ENCODE measurements around the gene CNOT3. TPM values are rescaled to one million over a fixed set of nuclear protein-coding genes. Genes with fewer than 3 reads are reported as not detected.
"Not testable (repeated sequence)": the region's sequence is repeated elsewhere in the genome, so short reads cannot be mapped to it uniquely, and the experiment has no call there.

CNOT3 gene
- total RNA-seq, 1 donor from 2014 or later = 6.3 TPM

DNA sequence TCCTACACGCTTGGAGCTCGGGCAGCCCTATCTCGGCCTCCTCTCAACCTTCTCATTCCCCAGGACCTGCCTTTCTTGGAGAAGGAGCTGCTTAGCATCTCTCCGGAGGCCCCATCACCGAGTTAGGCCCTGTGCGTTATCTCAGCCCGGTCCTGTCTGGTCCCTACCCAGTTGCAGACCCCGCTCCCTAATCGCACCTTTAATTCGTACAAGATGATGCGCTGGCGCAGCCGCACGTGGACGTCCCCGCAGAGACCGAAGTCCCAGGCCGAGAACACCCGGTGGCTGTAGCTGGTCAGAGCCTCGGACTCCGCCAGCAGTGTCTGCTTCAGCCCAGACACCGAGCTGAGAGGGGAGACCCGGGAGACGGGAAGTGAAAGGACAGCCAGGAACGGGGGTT is 27.7 kb downstream of the CNOT3 start:
- H3K4me3 ChIP-seq (ENCODE audit: low read length in 3 of 3) = no peak overlapping the region

DNA sequence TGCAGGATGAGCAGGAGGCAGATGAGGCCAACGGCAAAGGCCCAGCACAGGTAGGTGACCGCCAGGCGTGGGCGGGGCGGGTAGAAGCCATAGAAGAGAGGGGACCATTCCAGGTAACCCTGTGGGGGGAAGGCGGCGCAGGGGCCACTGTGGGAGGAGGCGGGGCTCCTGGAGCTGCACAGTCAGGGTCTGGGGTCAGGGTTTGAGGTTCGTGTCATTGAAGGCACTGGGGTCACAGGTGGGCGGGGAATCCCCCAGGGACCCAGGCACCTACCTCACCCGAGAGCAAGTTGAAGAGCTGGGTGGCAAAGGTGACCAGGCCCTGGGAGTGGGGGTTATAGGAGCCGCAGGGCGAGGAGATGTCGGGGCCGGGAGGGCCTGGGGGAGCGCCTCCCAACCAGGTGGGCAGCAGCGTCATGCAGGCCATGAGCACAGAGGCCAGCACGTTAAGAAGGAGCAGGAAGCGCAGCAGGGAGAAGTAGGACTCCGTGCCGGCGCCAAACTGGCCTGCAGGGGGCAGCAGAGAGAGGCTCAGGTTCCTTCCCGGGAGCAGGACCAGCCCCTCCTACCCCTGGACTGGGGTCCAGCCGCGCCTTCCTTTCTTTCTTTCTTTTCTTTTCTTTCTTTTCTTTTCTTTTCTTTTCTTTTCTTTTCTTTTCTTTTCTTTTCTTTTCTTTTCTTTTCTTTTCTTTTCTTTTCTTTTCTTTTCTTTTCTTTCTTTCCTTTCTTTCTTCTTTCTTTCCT is 30.8 kb downstream of the CNOT3 start:
- Histone ChIP-seq H3K9ac (ENCODE audit: low read depth in 1 of 3, low read length in 3 of 3) (no peak overlapping the region), H3K36me3 (ENCODE audit: control insufficient read depth in 3 of 3, insufficient read depth in 3 of 3, low read length in 3 of 3) (no peaks in the 10 kb centered on the region), H3K4me3 (ENCODE audit: low read length in 3 of 3) (no peak overlapping the region), H3K27me3 (ENCODE audit: control insufficient read depth in 3 of 3, insufficient read depth in 3 of 3, low read length in 3 of 3) (peaks cover 11 to 34% (median 23%) of the 10 kb centered on the region in 3 donors), H3K4me1 (ENCODE audit: control insufficient read depth in 3 of 3, insufficient read depth in 3 of 3, low read length in 3 of 3) (peaks cover 0 to 9% (median 4%) of the 10 kb centered on the region in 3 donors), H3K27ac (ENCODE audit: low read depth, low read length) (no peak overlapping the region), H3K9me3 (ENCODE audit: control insufficient read depth in 3 of 3, low read length in 3 of 3) (no peaks in the 10 kb centered on the region)

More for the DNA sequence above, 27.7 kb downstream of the CNOT3 start:
- H3K36me3 ChIP-seq (ENCODE audit: control insufficient read depth in 3 of 3, insufficient read depth in 3 of 3, low read length in 3 of 3) = no peaks in the 10 kb centered on the region
- peaks cover 14 to 25% (median 22%) of the 10 kb centered on the region in 3 donors for H3K4me1 ChIP-seq (ENCODE audit: control insufficient read depth in 3 of 3, insufficient read depth in 3 of 3, low read length in 3 of 3)
- H3K9ac ChIP-seq (ENCODE audit: low read depth in 1 of 3, low read length in 3 of 3) = no peak overlapping the region
- no peak overlapping the region for H3K27ac ChIP-seq (ENCODE audit: low read depth, low read length)
- H3K27me3 ChIP-seq (ENCODE audit: control insufficient read depth in 3 of 3, insufficient read depth in 3 of 3, low read length in 3 of 3) = peaks cover 5 to 33% (median 15%) of the 10 kb centered on the region in 3 donors
- H3K9me3 ChIP-seq (ENCODE audit: control insufficient read depth in 3 of 3, low read length in 3 of 3) = no peaks in the 10 kb centered on the region

DNA sequence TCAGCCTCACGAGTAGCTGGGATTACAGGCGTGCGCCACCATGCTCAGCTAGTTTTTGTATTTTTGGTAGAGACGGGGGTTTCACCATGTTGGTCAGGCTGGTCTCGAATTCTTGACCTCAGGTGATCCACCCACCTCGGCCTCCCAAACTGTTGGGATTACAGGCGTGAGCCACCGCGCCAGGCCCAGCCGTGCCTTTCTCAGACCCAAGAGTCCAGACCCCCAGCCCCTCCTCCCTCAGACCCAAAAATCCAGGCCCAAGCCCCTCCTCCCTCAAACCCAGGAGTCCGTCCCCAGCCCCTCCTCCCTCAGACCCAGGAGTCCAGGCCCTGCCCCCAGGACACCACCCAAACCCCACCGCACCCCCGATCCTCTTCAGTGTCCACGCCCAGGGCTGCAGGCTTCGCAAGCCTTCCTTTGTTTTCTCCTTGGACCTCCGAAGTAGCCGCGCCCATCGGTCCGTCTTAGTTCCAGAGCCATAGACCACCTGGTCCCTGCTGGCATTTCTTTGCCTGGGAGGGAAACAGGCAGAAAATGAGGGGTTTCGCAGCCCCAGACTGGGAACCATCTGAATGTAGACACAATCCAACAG is 31.7 kb downstream of the CNOT3 start:
- no peak overlapping the region for H3K4me3 ChIP-seq (ENCODE audit: low read length in 3 of 3)
- peaks cover 0 to 6% (median 4%) of the 10 kb centered on the region in 3 donors for H3K4me1 ChIP-seq (ENCODE audit: control insufficient read depth in 3 of 3, insufficient read depth in 3 of 3, low read length in 3 of 3)
- no peaks in the 10 kb centered on the region for H3K36me3 ChIP-seq (ENCODE audit: control insufficient read depth in 3 of 3, insufficient read depth in 3 of 3, low read length in 3 of 3)
- H3K27ac ChIP-seq (ENCODE audit: low read depth, low read length) = no peak overlapping the region
- no peaks in the 10 kb centered on the region for H3K9me3 ChIP-seq (ENCODE audit: control insufficient read depth in 3 of 3, low read length in 3 of 3)
- no peak overlapping the region for H3K9ac ChIP-seq (ENCODE audit: low read depth in 1 of 3, low read length in 3 of 3)
- peaks cover 13 to 37% (median 25%) of the 10 kb centered on the region in 3 donors for H3K27me3 ChIP-seq (ENCODE audit: control insufficient read depth in 3 of 3, insufficient read depth in 3 of 3, low read length in 3 of 3)

DNA sequence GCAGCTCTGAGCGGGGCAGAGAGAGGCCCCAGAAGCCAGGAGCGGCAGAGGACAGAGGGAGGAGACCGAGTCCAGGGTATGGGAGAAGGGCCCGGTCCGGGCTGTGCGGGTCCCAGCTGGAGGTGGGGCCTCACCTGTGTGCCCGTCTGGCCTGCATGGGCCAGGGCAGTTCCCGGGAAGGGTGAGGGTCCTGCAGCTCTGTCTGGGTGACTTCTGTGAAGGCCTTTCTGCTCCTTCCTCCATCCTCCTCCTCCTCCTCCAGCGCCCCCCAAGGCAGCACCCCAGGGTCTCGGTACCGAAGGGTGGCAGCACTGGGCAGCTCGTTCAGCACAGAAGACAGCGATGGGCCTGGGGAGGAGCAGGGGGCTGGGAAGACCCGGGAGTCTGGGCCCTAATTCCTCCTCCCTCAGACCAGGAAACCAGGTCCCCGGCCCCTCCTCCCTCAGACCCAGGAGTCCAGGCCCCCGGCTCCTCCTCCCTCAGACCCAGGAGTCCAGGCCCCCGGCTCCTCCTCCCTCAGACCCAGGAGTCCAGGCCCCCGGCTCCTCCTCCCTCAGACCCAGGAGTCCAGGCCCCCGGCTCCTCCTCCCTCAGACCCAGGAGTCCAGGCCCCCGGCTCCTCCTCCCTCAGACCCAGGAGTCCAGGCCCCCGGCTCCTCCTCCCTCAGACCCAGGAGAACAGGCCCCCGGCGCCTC is 34.3 kb downstream of the CNOT3 start:
- not testable (repeated sequence) for H3K4me1 ChIP-seq (ENCODE audit: control insufficient read depth in 3 of 3, insufficient read depth in 3 of 3, low read length in 3 of 3); H3K36me3 ChIP-seq (ENCODE audit: control insufficient read depth in 3 of 3, insufficient read depth in 3 of 3, low read length in 3 of 3); H3K9me3 ChIP-seq (ENCODE audit: control insufficient read depth in 3 of 3, low read length in 3 of 3)
- peak overlapping the region in 1 of 3 donors; percentile 50 for H3K9ac ChIP-seq (ENCODE audit: low read depth in 1 of 3, low read length in 3 of 3)
- H3K27me3 ChIP-seq (ENCODE audit: control insufficient read depth in 3 of 3, insufficient read depth in 3 of 3, low read length in 3 of 3) = peaks cover 8 to 27% (median 12%) of the 10 kb centered on the region in 3 donors
- peak overlapping the region in 1 of 3 donors; percentile 29 for H3K4me3 ChIP-seq (ENCODE audit: low read length in 3 of 3)
- H3K27ac ChIP-seq (ENCODE audit: low read depth, low read length) = peak overlapping the region; percentile 50

DNA sequence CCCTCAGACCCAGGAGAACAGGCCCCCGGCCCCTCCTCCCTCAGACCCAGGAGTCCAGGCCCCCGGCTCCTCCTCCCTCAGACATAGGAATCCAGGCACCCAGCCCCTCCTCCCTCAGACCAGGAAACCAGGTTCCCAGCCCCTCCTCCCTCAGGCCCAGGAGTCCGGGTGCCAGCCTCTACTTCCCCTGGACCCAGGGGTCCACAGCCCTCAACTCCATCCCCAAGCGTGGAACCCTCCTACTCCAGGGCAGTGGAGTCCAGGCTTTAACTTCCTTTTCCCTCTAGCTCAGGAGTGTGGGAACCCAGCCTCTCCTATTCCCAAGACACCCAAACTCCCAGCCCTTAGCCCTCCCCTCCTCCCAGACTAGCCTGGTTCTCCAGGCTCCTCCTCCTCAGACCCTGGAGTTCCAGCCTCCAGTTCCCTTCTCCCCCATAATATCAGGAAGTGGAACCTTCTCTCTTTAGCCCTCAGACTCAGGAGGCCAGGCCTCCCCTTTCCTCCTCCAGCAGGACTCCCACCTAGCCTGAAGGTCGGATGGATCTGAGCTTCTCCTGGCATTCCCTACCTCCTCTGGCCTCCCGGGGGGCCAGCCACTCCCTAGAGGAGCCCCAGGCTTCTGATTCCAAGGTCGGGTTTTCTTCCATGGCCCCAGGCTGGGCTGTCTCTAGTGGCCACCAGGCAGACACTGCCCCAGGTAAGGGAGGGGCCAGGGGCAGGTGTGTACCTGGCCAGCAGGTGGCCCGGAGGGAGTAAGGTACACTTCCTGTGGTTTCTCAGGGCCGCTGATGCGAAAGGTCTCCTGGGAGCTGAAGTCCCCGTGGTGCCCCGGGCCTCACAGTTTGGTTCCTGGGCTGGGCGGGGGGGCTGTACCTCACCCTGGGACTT is 35.2 kb downstream of the CNOT3 start, which contains the start of gene TMC4:
TSS of gene TMC4 (minus strand) at position 690 of the 888 bp plus-strand sequence. CDS start at position 647, 43 bp downstream.
- Histone ChIP-seq H3K4me1 (ENCODE audit: control insufficient read depth in 3 of 3, insufficient read depth in 3 of 3, low read length in 3 of 3) (peaks cover 0 to 4% (median 3%) of the 10 kb centered on the region in 3 donors), H3K9ac (ENCODE audit: low read depth in 1 of 3, low read length in 3 of 3) (peak within 1 kb of the TSS in 1 of 3 donors; percentile 60), H3K9me3 (ENCODE audit: control insufficient read depth in 3 of 3, low read length in 3 of 3) (no peaks in the 10 kb centered on the region), H3K27ac (ENCODE audit: low read depth, low read length) (peak within 1 kb of the TSS; percentile 50), H3K4me3 (ENCODE audit: low read length in 3 of 3) (no peak within 1 kb of the TSS), H3K27me3 (ENCODE audit: control insufficient read depth in 3 of 3, insufficient read depth in 3 of 3, low read length in 3 of 3) (peaks cover 8 to 27% (median 12%) of the 10 kb centered on the region in 3 donors), H3K36me3 (ENCODE audit: control insufficient read depth in 3 of 3, insufficient read depth in 3 of 3, low read length in 3 of 3) (peaks cover 0 to 2% (median 0%) of the 10 kb centered on the region in 3 donors)

DNA sequence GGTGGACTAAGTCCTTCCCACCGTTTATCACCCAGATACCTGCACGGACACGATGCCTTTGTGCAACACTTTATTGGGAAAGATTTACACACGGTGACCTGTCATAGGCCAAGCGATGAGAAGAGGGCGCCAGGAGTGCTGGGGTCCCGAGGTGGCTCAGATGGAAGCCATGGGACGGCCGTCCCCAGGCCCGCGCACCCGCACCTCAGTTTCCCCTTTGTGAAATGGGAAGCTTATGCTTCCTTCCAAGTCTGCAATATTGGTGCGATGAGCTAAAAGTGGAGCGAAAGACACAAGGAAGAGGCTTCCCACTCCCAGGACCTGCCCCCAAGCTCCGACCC is 35.8 kb downstream of the CNOT3 start:
- H3K27me3 ChIP-seq (ENCODE audit: control insufficient read depth in 3 of 3, insufficient read depth in 3 of 3, low read length in 3 of 3) = peaks cover 8 to 23% (median 12%) of the 10 kb centered on the region in 3 donors
- no peak overlapping the region for H3K4me3 ChIP-seq (ENCODE audit: low read length in 3 of 3)
- peaks cover 0 to 2% (median 2%) of the 10 kb centered on the region in 3 donors for H3K4me1 ChIP-seq (ENCODE audit: control insufficient read depth in 3 of 3, insufficient read depth in 3 of 3, low read length in 3 of 3)
- no peak overlapping the region for H3K27ac ChIP-seq (ENCODE audit: low read depth, low read length)
- no peaks in the 10 kb centered on the region for H3K9me3 ChIP-seq (ENCODE audit: control insufficient read depth in 3 of 3, low read length in 3 of 3)
- peak overlapping the region in 1 of 3 donors; percentile 60 for H3K9ac ChIP-seq (ENCODE audit: low read depth in 1 of 3, low read length in 3 of 3)
- H3K36me3 ChIP-seq (ENCODE audit: control insufficient read depth in 3 of 3, insufficient read depth in 3 of 3, low read length in 3 of 3) = peaks cover 0 to 2% (median 0%) of the 10 kb centered on the region in 3 donors

DNA sequence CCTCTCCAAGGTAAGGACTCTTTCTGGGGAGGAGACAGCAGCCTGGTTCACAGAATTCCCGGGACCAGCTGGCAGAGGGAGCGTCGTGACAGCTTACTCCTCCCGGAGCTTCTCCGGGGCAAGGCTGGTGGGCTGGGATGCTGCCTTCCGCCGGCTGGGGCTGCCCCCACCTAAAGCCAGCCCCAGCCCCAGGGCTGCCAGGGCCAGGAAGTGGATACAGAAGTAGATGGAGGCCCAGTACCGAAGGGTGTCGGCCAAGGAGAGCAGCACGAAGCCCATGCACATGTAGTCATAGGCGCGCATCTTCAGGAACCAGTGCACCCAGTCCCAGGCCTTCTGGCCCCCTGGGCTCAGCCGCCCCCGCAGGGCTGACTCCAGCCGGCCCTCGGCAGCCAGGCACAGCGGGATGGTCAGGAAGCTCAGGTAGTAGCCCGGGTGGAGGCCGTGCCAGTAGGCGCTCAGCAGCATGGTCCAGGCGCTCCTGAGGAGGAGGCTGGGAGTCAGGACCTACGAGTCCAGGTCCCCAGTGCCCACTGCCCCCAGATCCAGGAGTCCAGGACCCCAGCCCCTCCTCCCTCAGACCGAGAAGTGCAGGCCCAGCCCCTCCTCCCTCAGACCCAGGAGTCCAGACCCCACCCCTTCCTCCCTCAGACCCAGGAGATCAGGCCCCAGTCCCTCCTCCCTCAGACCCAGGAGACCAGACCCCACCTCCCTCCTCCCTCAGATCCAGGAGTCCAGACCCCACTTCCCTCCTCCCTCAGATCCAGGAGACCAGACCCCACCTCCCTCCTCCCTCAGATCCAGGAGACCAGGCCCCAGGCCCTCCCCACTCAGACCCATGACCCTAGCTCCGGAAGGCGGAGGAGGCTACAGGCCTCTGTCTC is 36.6 kb downstream of the CNOT3 start:
- Histone ChIP-seq H3K4me3 (ENCODE audit: low read length in 3 of 3) (no peak overlapping the region), H3K4me1 (ENCODE audit: control insufficient read depth in 3 of 3, insufficient read depth in 3 of 3, low read length in 3 of 3) (no peaks in the 10 kb centered on the region), H3K36me3 (ENCODE audit: control insufficient read depth in 3 of 3, insufficient read depth in 3 of 3, low read length in 3 of 3) (peaks cover 0 to 2% (median 0%) of the 10 kb centered on the region in 3 donors), H3K27ac (ENCODE audit: low read depth, low read length) (no peak overlapping the region), H3K27me3 (ENCODE audit: control insufficient read depth in 3 of 3, insufficient read depth in 3 of 3, low read length in 3 of 3) (peaks cover 8 to 22% (median 12%) of the 10 kb centered on the region in 3 donors), H3K9me3 (ENCODE audit: control insufficient read depth in 3 of 3, low read length in 3 of 3) (no peaks in the 10 kb centered on the region), H3K9ac (ENCODE audit: low read depth in 1 of 3, low read length in 3 of 3) (no peak overlapping the region)

DNA sequence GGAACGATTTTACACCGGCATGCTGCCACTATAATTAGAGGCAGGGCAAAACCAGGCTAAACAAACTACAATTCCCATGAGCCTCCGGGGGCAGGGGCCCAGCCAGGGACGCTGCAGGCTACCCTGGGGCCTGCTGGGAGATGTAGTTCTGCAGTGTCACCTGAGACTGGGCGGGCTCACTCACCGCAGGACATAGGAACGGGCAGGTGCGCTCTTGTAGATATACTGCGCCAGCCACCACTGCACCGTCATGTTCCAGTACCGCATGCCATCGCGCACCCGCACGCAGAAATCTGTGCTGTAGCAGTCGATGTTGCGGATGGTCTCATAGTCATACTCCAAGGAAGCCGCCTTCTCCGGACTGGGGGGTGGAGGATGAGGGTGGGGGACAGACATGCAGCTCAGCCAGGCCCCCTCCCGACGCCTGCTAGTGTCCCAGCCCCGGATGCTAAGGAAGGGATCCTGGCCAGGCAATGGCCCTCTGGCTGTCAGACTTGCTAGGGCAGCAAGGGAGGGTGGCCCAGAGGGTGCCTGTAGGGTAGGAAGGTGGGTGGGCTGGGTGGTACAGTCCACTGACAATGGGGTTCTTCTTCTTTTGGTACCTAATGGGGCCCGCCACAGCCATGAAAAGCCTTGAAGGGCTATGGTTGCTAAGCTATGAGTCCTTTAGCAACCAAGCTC is 41.2 kb downstream of the CNOT3 start:
- no peak overlapping the region for H3K4me3 ChIP-seq (ENCODE audit: low read length in 3 of 3)
- peaks cover 0 to 5% (median 2%) of the 10 kb centered on the region in 3 donors for H3K36me3 ChIP-seq (ENCODE audit: control insufficient read depth in 3 of 3, insufficient read depth in 3 of 3, low read length in 3 of 3)
- H3K9me3 ChIP-seq (ENCODE audit: control insufficient read depth in 3 of 3, low read length in 3 of 3) = no peaks in the 10 kb centered on the region
- H3K27ac ChIP-seq (ENCODE audit: low read depth, low read length) = no peak overlapping the region
- H3K27me3 ChIP-seq (ENCODE audit: control insufficient read depth in 3 of 3, insufficient read depth in 3 of 3, low read length in 3 of 3) = peaks cover 0 to 9% (median under 1%) of the 10 kb centered on the region in 3 donors
- H3K4me1 ChIP-seq (ENCODE audit: control insufficient read depth in 3 of 3, insufficient read depth in 3 of 3, low read length in 3 of 3) = no peaks in the 10 kb centered on the region
- H3K9ac ChIP-seq (ENCODE audit: low read depth in 1 of 3, low read length in 3 of 3) = no peak overlapping the region

Measured in skeletal muscle tissue (tissue), 4 donors.